Gastrocnemius medialis (tissue), 4 donors: Measurements from ENCODE around the gene CYP19A1.

ENCODE experiments used
- POLR2A ChIP-seq, 2 donors: fragments of 450-650 bp; IDR thresholded peaks; one replicate each; pipeline ENCODE4 v1.6.1; 2017; ENCODE audit warnings: antibody characterized with exemption in 2 of 2, mild to moderate bottlenecking in 2 of 2, moderate library complexity in 2 of 2
- TF ChIP-seq, protein P1 (sequence below), 5 experiments: fragments of 450-650 bp in 3 of 5; fragments of 200-600 bp in 2 of 5; sonication (generic) in 2 of 5; IDR thresholded peaks in 4 of 5; conservative IDR thresholded peaks in 1 of 5; 1 replicate in 4 of 5; 2 replicates in 1 of 5; pipeline ENCODE4 v1.5.1; 2016 to 2019; ENCODE audit warnings: antibody characterized with exemption in 5 of 5, mild to moderate bottlenecking in 3 of 5, moderate library complexity in 3 of 5

DNA sequence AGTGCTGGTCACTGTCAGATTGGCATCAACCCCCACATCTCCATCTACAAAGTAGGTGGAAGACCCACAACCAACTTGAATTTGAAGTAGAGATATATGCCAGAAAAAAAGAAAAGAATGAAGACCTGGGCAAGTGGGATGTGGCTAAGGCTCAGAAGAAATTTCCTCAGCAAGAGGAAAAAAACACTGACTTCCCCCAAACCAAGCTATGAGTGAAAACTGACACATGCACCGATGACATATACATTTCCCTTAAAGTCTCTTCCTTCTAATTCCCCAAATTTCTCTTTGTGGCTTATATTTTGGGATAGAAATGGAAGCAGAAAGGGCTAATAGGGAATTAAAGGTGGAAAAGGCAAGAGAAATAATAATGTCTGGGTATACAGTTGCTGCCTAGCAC lies 59.0 kb downstream of the CYP19A1 start:
- TF ChIP-seq, protein P1, sequence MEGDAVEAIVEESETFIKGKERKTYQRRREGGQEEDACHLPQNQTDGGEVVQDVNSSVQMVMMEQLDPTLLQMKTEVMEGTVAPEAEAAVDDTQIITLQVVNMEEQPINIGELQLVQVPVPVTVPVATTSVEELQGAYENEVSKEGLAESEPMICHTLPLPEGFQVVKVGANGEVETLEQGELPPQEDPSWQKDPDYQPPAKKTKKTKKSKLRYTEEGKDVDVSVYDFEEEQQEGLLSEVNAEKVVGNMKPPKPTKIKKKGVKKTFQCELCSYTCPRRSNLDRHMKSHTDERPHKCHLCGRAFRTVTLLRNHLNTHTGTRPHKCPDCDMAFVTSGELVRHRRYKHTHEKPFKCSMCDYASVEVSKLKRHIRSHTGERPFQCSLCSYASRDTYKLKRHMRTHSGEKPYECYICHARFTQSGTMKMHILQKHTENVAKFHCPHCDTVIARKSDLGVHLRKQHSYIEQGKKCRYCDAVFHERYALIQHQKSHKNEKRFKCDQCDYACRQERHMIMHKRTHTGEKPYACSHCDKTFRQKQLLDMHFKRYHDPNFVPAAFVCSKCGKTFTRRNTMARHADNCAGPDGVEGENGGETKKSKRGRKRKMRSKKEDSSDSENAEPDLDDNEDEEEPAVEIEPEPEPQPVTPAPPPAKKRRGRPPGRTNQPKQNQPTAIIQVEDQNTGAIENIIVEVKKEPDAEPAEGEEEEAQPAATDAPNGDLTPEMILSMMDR (IDR thresholded peaks at IDR 0.05 in 4 of 5, conservative IDR thresholded peaks at IDR 0.05 in 1 of 5) = no peak
- no peak for TF ChIP-seq POLR2A (IDR thresholded peaks at IDR 0.05)
